Fibroblast of mammary gland (primary cell): ENCODE measurements around the gene LAPTM5.

Experiments
- DNase-seq: peaks from one replicate; pipeline ENCODE4 v3.0.0-alpha.2; 2010; ENCODE audit warnings: low read depth
- H3K4me3 ChIP-seq: 2 replicates; pipeline ENCODE4 v1.5.1; 2011; ENCODE audit warnings: low read depth, mild to moderate bottlenecking, low read length, moderate library complexity; ENCODE audit not compliant: control insufficient read depth
- TF ChIP-seq, protein P1 (sequence below): conservative IDR thresholded peaks from 2 replicates; pipeline ENCODE4 v1.5.1; 2011; ENCODE audit warnings: low read depth, low read length, inconsistent platforms; ENCODE audit not compliant: control insufficient read depth, insufficient read depth

LAPTM5 gene

DNA sequence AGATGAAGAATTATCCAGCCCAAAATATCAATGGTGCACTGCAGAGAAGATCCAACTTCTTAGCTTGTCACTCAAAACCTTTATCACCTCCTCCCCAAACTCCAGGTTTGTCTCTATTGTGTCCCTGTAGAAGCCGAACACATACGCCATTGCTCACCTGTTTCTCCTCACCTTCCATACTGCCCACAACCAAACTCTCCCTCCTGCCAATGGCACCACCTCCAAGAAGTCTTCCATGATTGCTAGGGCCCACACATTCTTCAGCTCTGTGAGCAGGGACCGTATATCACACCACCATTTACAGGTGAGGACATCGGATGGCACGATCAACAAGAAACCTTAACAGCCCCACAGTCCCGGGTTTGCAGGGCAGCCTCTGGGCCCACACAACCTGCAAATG lies 2.2 kb downstream of the LAPTM5 start:
- TF ChIP-seq, protein P1, sequence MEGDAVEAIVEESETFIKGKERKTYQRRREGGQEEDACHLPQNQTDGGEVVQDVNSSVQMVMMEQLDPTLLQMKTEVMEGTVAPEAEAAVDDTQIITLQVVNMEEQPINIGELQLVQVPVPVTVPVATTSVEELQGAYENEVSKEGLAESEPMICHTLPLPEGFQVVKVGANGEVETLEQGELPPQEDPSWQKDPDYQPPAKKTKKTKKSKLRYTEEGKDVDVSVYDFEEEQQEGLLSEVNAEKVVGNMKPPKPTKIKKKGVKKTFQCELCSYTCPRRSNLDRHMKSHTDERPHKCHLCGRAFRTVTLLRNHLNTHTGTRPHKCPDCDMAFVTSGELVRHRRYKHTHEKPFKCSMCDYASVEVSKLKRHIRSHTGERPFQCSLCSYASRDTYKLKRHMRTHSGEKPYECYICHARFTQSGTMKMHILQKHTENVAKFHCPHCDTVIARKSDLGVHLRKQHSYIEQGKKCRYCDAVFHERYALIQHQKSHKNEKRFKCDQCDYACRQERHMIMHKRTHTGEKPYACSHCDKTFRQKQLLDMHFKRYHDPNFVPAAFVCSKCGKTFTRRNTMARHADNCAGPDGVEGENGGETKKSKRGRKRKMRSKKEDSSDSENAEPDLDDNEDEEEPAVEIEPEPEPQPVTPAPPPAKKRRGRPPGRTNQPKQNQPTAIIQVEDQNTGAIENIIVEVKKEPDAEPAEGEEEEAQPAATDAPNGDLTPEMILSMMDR: no peak
- DNase-seq: no peak
- H3K4me3 ChIP-seq: no peak overlapping the region

DNA sequence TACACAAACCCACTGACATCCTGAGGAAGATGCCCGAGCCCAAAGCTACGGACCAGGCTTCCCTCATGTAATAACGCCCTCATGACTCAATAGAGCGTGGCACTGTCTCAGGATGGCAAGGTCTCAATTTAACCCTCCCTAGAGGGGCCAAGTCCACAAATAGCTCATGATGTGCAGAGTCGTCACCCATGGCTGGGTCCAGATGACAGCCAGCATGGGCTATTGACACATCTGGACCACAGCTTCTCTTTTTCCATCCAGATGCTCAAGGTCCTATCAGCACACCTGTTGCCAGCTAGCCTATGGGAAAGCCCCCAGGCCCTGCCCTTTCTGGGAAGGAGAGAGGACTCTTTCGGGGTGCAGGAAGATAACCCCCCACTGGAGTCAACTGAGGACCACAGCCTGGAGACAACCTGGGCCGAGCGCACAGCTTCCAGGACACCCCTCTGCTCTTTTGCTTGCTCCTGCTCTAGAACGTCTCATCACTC lies 2.8 kb downstream of the LAPTM5 start:
- no peak for DNase-seq
- H3K4me3 ChIP-seq: no peak overlapping the region
- TF ChIP-seq, protein P1: no peak

DNA sequence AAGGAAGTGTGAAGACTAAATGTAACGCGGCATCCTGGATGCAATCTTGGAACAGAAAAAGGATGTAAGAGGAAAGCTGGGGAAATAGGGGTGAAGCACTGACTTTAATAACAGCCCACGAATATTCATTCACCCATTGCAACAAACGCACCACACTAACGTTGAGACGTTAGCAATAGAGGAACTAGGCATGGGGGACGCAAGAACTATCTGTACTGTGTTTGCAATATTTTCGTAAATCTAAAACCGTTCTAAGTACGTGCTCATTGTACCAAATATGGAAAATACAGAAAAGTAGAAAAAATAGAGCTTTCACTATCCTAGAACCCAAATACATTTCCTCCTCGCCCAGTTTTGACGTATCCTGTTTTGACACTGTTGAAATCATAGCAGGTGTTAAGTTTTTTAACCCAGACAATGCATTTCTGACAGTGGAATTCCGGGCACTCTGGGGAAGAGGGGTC lies 3.9 kb downstream of the LAPTM5 start:
- TF ChIP-seq, protein P1: no peak
- no peak for DNase-seq
- H3K4me3 ChIP-seq: no peak overlapping the region

DNA sequence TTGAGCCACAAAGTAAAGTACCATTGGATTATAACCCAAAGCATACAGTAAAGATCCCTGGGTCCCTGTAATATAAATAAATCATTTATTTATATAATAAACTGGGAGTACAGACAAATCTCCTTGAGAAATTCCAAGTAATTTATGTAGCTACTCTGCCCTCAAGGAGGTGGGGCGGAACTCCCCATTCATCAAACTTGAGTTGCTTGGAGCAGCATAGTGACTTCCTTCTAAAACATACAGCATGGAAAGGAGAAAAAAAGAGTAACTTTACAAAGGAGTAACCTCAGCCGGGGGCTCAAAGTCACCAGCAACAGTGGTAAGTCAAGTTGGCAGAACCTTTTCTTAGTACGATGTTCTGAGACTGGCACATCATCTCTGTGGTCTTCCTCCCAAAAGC lies 4.5 kb downstream of the LAPTM5 start:
- TF ChIP-seq, protein P1: no peak
- no peak for DNase-seq
- H3K4me3 ChIP-seq: no peak overlapping the region

DNA sequence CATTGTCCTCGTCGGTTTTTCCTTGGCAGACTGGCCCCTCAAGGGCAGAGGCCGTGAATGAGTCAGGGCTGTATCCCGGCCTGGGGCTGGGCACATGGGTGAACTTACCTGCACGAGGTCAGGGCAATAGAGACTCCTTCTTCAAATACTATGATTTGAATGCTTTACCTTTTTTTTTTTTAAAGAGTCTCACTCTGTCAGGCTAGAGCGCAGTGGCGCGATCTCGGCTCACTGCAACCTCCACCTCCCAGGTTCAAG lies 5.0 kb downstream of the LAPTM5 start:
- no peak for DNase-seq
- no peak overlapping the region for H3K4me3 ChIP-seq
- TF ChIP-seq, protein P1: no peak

DNA sequence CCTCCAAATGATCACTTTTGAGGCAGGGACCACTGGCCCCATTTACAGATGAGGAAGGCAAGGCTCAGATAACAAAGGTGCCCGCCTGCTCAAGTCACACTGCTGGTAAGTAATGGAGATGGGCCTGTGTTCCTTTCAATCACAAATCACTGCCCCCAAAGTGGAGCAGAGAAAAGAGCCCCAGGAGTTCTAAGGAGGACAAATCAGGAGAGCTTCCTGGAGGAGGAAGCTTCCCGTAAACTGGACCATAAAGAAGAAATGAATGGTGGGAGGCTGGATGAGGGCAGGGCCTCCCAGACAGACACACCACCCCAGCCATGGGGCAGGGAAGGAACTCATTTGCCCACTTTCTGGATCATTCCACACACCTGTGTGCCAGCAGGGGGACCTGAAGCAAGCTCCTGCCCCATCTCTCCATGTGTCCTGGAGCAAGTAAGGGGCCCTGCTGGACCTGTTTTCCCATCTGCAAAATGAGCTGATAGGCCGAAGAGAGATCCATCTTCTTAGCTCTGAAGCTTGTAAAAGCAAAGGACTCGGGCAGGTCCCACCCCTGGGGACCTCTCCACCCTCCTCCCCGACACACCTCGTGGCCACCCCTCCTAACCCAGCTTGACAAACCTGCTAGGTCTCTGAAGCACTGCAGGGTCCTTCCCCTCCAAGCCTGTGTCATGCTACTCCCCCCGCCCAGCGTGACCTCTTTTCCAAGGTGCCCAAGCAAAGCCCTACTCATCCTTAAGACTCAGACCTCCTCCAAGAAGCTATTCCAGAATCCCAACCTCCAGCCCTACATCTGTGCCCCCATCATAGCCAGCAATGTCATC lies 5.5 kb downstream of the LAPTM5 start:
- TF ChIP-seq, protein P1: no peak
- H3K4me3 ChIP-seq: no peak overlapping the region
- no peak for DNase-seq

DNA sequence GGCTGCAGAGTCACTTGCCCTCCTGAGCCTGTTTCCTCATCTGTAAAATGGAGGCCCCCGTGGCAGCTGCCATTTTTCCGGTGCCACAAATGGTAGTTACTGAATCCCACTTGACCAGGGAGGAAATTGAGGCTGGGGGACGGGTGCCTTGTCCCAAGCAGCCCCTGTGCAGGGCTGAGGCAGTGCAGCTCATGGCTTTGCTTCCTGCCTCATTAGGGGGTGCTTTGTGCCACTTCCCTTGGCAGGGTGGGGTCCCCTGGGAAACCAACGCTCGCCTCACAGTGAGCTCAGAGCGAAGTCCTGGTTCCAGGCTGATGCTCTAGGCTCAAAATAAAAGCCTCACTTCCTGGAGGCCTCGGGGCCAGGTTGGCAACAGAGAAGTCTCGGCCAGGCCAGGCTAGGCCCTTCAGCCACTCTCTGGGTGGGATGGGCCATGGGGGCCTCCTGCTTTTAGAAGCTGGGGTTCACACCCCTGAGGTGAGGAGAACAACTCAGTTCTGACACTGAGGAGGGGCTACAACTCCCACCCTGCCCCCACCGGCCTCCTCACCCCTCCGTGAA lies 6.8 kb downstream of the LAPTM5 start:
- no peak overlapping the region for H3K4me3 ChIP-seq
- DNase-seq: no peak
- TF ChIP-seq, protein P1: no peak
